HG03457 (cell line): ENCODE measurements around the gene WRNIP1.

Source experiments
- ATAC-seq: cut with Tn5 transposase; IDR thresholded peaks from one replicate; pipeline ENCODE4 v1.9.1; 2021; ENCODE audit warnings: moderate number of reproducible peaks; ENCODE audit not compliant: unreplicated experiment

The WRNIP1 gene

DNA sequence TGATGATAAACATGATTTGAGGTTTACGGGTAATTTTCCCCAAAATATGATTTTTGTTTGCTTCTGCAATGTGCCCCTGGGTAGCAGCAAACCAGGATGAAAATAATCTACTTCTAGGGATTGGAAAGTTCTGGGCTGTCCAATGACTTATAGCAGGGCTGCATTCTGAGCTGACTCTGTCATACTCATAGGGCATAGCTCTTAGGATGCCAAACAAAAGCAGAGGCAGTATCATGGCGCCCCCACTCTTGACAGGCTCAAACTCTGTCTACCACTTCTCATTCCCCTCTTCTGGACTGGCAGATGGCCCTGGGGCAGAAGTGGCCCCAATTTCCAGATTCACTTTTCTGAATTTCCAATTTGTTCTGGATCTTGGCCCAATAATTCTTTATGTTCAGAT, 66.2 kb downstream of the WRNIP1 start:
- no peak for ATAC-seq

DNA sequence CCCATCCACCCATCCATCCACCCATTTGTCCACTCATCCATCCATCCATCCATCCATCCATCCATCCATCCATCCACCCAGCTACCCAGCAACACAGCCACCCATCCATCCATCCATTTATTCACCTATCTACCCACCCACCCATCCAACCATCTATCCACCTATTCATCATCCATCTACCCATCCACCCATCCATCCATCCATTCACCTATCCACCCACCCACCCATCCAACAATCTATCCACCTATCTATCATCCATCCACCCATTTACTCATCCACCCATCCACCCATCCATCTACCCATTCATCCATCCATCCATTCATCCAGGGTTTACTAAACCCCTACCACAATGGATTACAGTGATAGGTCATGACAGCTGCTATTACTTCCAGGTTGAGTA, 69.1 kb downstream of the WRNIP1 start:
- ATAC-seq: no peak
